ENCODE results near the gene RILPL1. TPM values are rescaled to one million over a fixed set of nuclear protein-coding genes. Genes with fewer than 3 reads are reported as not detected.
"Not testable (repeated sequence)": the region's sequence is repeated elsewhere in the genome, so short reads cannot be mapped to it uniquely, and the experiment has no call there.

The RILPL1 gene
- total RNA-seq, 2 experiments from 2014 or later: 1.8 to 2.0 TPM

GRCh38 chr12:123499332-123499731, 34.2 kb downstream of the RILPL1 start:
- ChIA-PET POLR2A (no interaction called here), CTCF (no interaction called here)
- no peaks in the 10 kb centered on the region for H3K9me3 Mint-ChIP-seq
- H3K27me3 Mint-ChIP-seq: no peaks in the 10 kb centered on the region
- H3K27ac Mint-ChIP-seq: no peak overlapping the region
- H3K36me3 Mint-ChIP-seq (ENCODE audit: low read depth): no peaks in the 10 kb centered on the region
- H3K4me1 Mint-ChIP-seq: no peaks in the 10 kb centered on the region
- no peak for DNase-seq
- no peak overlapping the region for H3K4me3 Mint-ChIP-seq

- H3K36me3 Mint-ChIP-seq (ENCODE audit: low read depth): no peaks in the 10 kb centered on the region
- H3K27ac Mint-ChIP-seq: no peak overlapping the region
- no peaks in the 10 kb centered on the region for H3K9me3 Mint-ChIP-seq
- ChIA-PET CTCF (no interaction called here), POLR2A (no interaction called here)
- no peak overlapping the region for H3K4me3 Mint-ChIP-seq
- no peaks in the 10 kb centered on the region for H3K27me3 Mint-ChIP-seq
- no peaks in the 10 kb centered on the region for H3K4me1 Mint-ChIP-seq
- DNase-seq: no peak
Measured at GRCh38 chr12:123498126-123498825, 35.2 kb downstream of the RILPL1 start.

- Mint-ChIP-seq H3K36me3 (ENCODE audit: low read depth) (no peaks in the 10 kb centered on the region), H3K27ac (no peak overlapping the region), H3K27me3 (no peaks in the 10 kb centered on the region), H3K4me3 (no peak overlapping the region), H3K9me3 (no peaks in the 10 kb centered on the region), H3K4me1 (no peaks in the 10 kb centered on the region)
- ChIA-PET CTCF (no interaction called here), POLR2A (no interaction called here)
- no peak for DNase-seq
Measured at GRCh38 chr12:123497065-123497464, 36.5 kb downstream of the RILPL1 start.

GRCh38 chr12:123494124-123494851, 39.2 kb downstream of the RILPL1 start:
- H3K9me3 Mint-ChIP-seq: no peaks in the 10 kb centered on the region
- no peak for DNase-seq
- no peaks in the 10 kb centered on the region for H3K27me3 Mint-ChIP-seq
- H3K36me3 Mint-ChIP-seq (ENCODE audit: low read depth): no peaks in the 10 kb centered on the region
- no peak overlapping the region for H3K27ac Mint-ChIP-seq
- no peaks in the 10 kb centered on the region for H3K4me1 Mint-ChIP-seq
- CTCF ChIA-PET: no interaction called here
- POLR2A ChIA-PET: interaction anchor here (0.6 kb wide), 1 partner anchor 588 kb away, joined by 3 read pairs; no protein-coding TSS in a partner anchor
- H3K4me3 Mint-ChIP-seq: no peak overlapping the region

GRCh38 chr12:123492339-123493039, 41.0 kb downstream of the RILPL1 start:
- H3K27me3 Mint-ChIP-seq; DNase-seq; H3K4me3 Mint-ChIP-seq; CTCF ChIA-PET; H3K9me3 Mint-ChIP-seq; H3K36me3 Mint-ChIP-seq (ENCODE audit: low read depth); H3K27ac Mint-ChIP-seq; H3K4me1 Mint-ChIP-seq; POLR2A ChIA-PET: not testable (repeated sequence)

GRCh38 chr12:123491481-123491880, 42.0 kb downstream of the RILPL1 start:
- H3K27ac Mint-ChIP-seq: no peak overlapping the region
- POLR2A ChIA-PET: no interaction called here
- H3K4me3 Mint-ChIP-seq: no peak overlapping the region
- H3K9me3 Mint-ChIP-seq: no peaks in the 10 kb centered on the region
- no peaks in the 10 kb centered on the region for H3K36me3 Mint-ChIP-seq (ENCODE audit: low read depth)
- DNase-seq: no peak
- H3K4me1 Mint-ChIP-seq: no peaks in the 10 kb centered on the region
- CTCF ChIA-PET: no interaction called here
- H3K27me3 Mint-ChIP-seq: no peaks in the 10 kb centered on the region

- ChIA-PET POLR2A (no interaction called here), CTCF (no interaction called here)
- H3K9me3 Mint-ChIP-seq: no peaks in the 10 kb centered on the region
- no peaks in the 10 kb centered on the region for H3K27me3 Mint-ChIP-seq
- H3K36me3 Mint-ChIP-seq (ENCODE audit: low read depth): no peaks in the 10 kb centered on the region
- no peak overlapping the region for H3K27ac Mint-ChIP-seq
- no peak for DNase-seq
- H3K4me1 Mint-ChIP-seq: no peaks in the 10 kb centered on the region
- H3K4me3 Mint-ChIP-seq: no peak overlapping the region
Measured at GRCh38 chr12:123491056-123491455, 42.5 kb downstream of the RILPL1 start.

- DNase-seq: no peak
- ChIA-PET CTCF (no interaction called here), POLR2A (no interaction called here)
- H3K27ac Mint-ChIP-seq: no peak overlapping the region
- H3K36me3 Mint-ChIP-seq (ENCODE audit: low read depth): no peaks in the 10 kb centered on the region
- no peaks in the 10 kb centered on the region for H3K9me3 Mint-ChIP-seq
- H3K4me3 Mint-ChIP-seq: no peak overlapping the region
- no peaks in the 10 kb centered on the region for H3K4me1 Mint-ChIP-seq
- no peaks in the 10 kb centered on the region for H3K27me3 Mint-ChIP-seq
Measured at GRCh38 chr12:123490089-123490488, 43.4 kb downstream of the RILPL1 start.

GRCh38 chr12:123489580-123489979, 43.9 kb downstream of the RILPL1 start:
- peaks cover 4% of the 10 kb centered on the region for H3K4me1 Mint-ChIP-seq
- CTCF ChIA-PET: no interaction called here
- DNase-seq: no peak

GRCh38 chr12:123488539-123489230, 44.8 kb downstream of the RILPL1 start:
- Mint-ChIP-seq H3K27me3 (no peaks in the 10 kb centered on the region), H3K36me3 (ENCODE audit: low read depth) (no peaks in the 10 kb centered on the region), H3K4me1 (peaks cover 13% of the 10 kb centered on the region), H3K4me3 (no peak overlapping the region), H3K9me3 (no peaks in the 10 kb centered on the region), H3K27ac (no peak overlapping the region)
- CTCF ChIA-PET: no interaction called here
- POLR2A ChIA-PET: no interaction called here
- DNase-seq: no peak

More at GRCh38 chr12:123489580-123489979, 43.9 kb downstream of the RILPL1 start:
- H3K9me3 Mint-ChIP-seq: no peaks in the 10 kb centered on the region
- POLR2A ChIA-PET: no interaction called here
- H3K4me3 Mint-ChIP-seq: no peak overlapping the region
- H3K27ac Mint-ChIP-seq: no peak overlapping the region
- no peaks in the 10 kb centered on the region for H3K27me3 Mint-ChIP-seq
- no peaks in the 10 kb centered on the region for H3K36me3 Mint-ChIP-seq (ENCODE audit: low read depth)

- H3K27me3 Mint-ChIP-seq: no peaks in the 10 kb centered on the region
- H3K4me3 Mint-ChIP-seq: no peak overlapping the region
- H3K27ac Mint-ChIP-seq: no peak overlapping the region
- CTCF ChIA-PET: no interaction called here
- no peaks in the 10 kb centered on the region for H3K36me3 Mint-ChIP-seq (ENCODE audit: low read depth)
- peaks cover 15% of the 10 kb centered on the region for H3K4me1 Mint-ChIP-seq
- no peak for DNase-seq
- no peaks in the 10 kb centered on the region for H3K9me3 Mint-ChIP-seq
- POLR2A ChIA-PET: no interaction called here
Measured at GRCh38 chr12:123487428-123487827, 46.1 kb downstream of the RILPL1 start.

GRCh38 chr12:123485756-123486155, 47.8 kb downstream of the RILPL1 start:
- CTCF ChIA-PET: no interaction called here
- POLR2A ChIA-PET: no interaction called here
- Mint-ChIP-seq H3K9me3 (no peaks in the 10 kb centered on the region), H3K4me3 (no peak overlapping the region), H3K36me3 (ENCODE audit: low read depth) (no peaks in the 10 kb centered on the region), H3K27ac (no peak overlapping the region), H3K4me1 (peaks cover 15% of the 10 kb centered on the region), H3K27me3 (no peaks in the 10 kb centered on the region)
- DNase-seq: no peak

- Mint-ChIP-seq H3K27ac (no peak overlapping the region), H3K36me3 (ENCODE audit: low read depth) (no peaks in the 10 kb centered on the region), H3K4me1 (peaks cover 16% of the 10 kb centered on the region), H3K4me3 (no peak overlapping the region), H3K27me3 (no peaks in the 10 kb centered on the region), H3K9me3 (no peaks in the 10 kb centered on the region)
- ChIA-PET CTCF (interaction anchor here (0.7 kb wide), 1 partner anchor 15 kb away, joined by 3 read pairs; no protein-coding TSS in a partner anchor), POLR2A (no interaction called here)
- DNase-seq: no peak
Measured at GRCh38 chr12:123483602-123484248, 49.8 kb downstream of the RILPL1 start.

Measured in activated CD4-positive, alpha-beta memory T cell treated with anti-CD3 and anti-CD28 coated beads, Interleukin-2, amount 10 ng/mL, durations not matched to agents 7 days and 5 days (primary cell).